T-helper 2 cell (primary cell): ENCODE data around the gene HSD17B12.

ENCODE experiments used
- DNase-seq, 5 experiments: peaks; one replicate each; pipeline versions ENCODE4 v3.0.0 to v3.0.0-alpha.2; 2012 to 2022

The HSD17B12 gene

GRCh38 chr11:43810929-43811596 is 130.5 kb downstream of the HSD17B12 start:
- no peak for DNase-seq

GRCh38 chr11:43812471-43812870 is 131.9 kb downstream of the HSD17B12 start:
- DNase-seq, result no peak

GRCh38 chr11:43818220-43818619 is 137.7 kb downstream of the HSD17B12 start:
- DNase-seq, result no peak

DNA sequence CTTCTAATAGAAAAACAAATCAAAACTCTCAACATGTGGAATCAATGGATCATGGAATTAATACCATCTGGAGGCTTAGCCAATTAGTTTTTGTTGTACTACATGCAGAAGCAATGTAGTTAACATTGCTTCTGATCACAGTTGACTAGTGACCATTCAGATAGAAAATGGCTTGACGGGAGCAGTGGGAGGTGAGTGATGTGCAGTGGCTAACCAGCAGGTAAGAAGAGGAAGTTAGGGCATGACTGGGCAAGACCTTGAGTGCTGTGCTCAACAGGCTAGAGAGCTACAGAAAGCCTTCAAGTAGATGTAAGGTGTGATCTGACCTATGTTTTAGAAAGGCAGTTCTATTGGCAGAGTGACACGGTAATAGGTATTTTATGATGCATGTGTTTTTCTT is 139.4 kb downstream of the HSD17B12 start:
- no peak for DNase-seq

DNA sequence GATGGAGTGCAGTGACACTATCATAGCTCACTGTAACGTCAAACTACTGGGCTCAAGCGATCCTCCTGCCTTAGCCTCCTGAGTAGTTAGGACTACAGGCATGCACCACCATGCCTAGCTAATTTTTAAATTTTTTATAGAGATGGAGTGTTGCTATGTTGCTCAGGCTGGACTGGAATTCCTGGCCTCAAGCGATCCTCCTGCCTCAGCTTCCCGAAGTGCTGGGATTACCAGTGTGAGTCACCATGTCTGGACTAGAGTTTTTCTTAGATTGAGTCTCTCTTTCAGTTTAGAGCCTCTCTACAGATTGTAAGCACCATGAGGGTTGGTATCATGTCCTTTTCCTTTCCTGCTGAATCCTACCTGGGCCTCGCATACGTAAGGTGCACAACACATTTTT is 142.8 kb downstream of the HSD17B12 start:
- no peak for DNase-seq

DNA sequence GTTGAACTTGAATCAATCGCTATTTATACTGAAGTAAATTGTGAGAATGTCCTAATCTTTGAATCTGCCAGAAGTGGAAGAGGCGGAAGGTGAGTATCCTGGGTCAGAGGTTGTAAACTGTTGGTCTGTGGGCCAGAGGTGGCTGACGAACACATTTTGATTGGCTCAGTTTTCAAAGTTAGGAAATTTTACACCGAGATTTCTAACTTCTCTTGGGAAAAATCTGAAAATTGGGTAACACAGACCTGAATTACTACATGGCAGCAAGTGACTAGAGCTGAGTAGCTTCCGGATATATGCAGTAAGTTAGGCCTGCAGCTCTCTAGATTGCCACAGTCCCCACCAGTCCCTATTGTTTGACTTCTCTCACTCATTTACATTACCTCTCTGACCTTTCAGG is 143.3 kb downstream of the HSD17B12 start:
- no peak for DNase-seq

DNA sequence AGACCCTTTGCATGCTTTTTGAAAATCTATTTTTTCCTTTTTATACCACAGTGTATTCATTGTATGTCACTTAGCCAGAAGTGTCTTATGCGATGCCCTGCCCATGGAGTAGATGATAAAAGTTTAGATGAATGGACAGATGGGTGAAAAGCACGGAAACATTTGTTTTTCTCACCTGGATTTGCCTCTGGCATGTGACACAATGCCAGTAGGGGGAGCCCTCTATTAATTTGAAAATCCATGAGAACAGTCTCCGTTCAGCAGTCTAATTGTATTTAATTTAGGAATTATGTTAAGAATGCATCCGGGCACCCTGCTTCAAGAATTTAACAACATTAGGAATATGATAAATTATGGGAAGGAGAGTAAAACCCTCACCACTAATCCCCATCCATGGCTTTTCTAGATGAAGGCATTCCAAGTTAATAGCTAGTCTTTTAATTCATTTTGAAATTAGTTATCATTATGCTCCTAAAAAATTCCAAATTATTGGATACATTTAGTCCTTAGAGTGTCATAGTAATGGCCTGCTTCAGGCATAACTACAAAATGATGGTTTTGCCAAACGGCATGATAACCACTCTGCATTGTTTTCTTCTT is 144.8 kb downstream of the HSD17B12 start:
- peak in 1 of 5 experiments; percentile 16 for DNase-seq

DNA sequence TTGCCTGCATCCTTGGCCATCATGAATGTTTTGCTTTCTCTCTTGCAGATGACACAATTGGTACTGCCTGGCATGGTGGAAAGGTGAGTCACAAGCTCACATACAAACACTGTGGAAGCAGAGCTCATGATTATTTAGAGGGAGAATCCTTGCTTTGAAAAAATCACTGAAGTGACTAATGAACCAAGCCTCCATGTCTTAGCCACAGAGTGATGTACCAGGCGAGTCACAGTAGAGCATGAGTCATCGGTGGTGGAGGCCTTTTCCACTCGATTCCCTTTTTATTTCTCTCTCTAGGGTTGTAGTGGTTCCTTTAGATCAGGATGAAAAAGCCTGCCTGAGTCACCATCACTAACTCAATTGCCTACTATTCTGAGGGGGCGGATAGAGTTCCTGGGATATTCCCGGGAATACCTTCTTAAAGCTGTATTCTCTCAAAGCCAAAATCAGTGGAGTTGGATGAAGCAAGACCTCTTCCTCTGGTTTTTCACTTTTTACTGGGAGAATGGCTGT is 150.4 kb downstream of the HSD17B12 start:
- DNase-seq, result peak in 2 of 5 experiments; percentile 31 to 32

DNA sequence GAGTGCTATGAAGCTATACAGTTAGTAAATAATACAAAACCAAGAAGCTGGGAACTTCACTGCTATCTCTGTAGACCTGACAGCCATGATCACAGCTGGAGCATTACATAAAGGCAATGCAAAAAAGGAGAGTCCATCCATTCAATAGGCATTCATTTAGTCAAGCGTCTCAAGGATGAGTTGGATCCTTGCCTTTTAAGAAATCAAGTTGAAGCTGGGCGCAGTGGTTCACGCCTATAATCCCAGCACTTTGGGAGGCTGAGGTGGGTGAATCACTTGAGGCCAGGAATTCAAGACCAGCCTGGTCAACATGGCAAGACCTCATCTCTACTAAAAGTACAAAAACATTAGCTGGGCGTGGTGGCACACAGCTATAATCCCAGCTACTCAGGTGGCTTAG is 152.0 kb downstream of the HSD17B12 start:
- no peak for DNase-seq

GRCh38 chr11:43833657-43834073 is 153.1 kb downstream of the HSD17B12 start:
- DNase-seq, result no peak

DNA sequence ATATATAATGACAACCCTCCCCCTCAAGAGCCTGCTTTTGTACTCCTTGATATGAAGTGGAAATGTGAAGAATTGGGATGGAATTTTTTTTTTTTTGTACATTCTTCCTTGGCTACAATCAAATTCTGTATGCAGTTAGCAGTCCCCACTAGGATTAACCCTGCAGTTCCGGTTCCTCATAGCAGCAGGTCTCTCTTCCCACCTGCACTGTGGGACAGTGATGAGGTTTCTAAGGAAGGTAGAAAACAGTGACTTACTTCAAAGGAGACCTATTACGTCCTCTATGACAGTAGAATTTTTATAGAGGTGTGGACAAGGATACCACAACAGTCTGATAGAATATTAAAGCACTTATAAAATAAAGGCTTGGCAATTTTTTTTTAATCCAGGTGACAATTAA is 153.7 kb downstream of the HSD17B12 start:
- DNase-seq, result no peak

GRCh38 chr11:43835104-43835503 is 154.6 kb downstream of the HSD17B12 start:
- DNase-seq, result no peak

GRCh38 chr11:43837879-43838278 is 157.3 kb downstream of the HSD17B12 start:
- DNase-seq, result no peak

GRCh38 chr11:43842021-43842420 is 161.5 kb downstream of the HSD17B12 start:
- DNase-seq, result no peak

GRCh38 chr11:43845816-43846215 is 165.3 kb downstream of the HSD17B12 start:
- DNase-seq, result no peak

DNA sequence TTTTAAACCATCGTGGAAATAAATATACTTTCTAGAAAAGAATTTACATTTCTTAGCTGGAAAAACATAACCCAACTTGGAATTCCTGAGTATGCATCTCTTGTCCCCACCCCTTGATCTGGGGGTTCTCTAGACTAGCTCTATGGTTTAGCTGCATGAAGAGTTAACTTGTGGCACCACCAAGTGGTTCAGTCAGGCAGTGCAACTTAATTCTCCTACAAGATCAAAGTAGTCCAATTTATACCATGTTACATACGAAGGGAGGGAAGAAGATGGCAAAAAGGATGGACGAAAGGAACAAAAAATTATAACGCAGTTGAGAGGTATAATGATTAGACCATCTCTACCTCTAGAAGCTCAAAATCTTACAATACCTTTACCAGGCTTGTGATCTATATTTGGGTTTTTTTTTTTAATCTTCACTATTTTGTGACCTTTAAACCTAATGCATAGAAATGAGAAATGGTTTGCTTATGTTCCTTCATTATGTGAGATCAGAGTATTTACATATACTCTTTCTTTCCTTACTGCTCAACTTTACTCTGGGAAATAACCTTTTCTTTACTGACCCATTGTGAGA is 171.6 kb downstream of the HSD17B12 start:
- DNase-seq, result peak in 3 of 5 experiments; percentile 16 to 58 (median 54)

DNA sequence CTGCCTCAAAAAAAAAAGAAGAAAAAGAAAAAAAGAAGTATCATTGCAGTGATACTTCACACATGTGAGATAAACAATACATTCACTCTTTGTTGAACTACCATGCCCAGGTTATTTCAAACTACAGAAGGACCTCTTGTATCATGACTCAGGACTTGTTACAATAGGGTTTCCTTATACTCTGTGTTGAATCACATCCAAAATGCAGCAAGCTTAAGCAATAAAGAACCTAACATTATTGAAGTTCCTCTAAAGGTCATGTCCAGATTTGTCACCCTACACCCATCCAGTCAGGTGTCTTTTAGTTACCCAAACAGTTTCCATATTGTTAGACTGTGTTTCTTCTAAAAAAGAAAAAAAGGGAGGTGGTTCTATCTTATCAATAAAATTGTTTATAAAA is 173.2 kb downstream of the HSD17B12 start:
- DNase-seq, result no peak

DNA sequence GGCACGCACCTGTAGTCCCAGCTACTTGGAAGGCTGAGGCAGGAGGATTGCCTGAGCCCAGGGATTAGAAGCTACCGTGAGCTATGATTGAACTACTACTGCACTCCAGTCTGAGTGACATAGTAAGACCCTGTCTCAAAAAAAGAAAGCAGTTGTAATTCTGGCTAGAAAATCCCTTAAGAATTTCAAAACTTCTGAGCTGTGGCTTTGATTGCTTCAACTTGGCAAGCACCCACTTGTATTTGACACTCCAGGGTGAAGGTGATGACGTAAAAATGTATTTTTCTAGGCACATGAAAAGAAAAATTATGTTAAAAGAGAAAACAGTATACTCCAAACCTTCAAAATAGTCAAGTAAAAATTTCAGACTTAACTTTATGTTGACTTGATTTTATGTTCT is 176.5 kb downstream of the HSD17B12 start:
- no peak for DNase-seq

GRCh38 chr11:43861141-43861540 is 180.6 kb downstream of the HSD17B12 start:
- no peak for DNase-seq

DNA sequence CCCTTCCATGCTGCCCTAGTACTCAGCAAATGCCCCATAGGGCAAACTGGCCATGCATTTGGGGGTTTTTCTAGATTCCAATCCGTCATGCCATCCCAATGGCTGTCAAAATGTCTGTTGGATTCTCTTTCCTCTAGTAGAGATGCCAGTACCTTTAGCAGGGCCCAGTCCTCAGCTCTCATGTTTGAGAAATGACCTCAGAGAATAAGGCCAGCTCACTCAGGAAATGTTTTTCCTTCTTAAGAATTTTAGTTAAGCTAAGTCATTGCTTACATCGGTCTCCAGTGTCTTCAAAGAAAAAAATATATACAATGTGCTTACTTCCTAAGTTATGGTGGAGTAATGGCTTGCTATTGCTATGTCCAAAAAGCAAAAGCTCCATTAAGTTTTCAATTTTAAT is 186.0 kb downstream of the HSD17B12 start:
- DNase-seq, result no peak

- no peak for DNase-seq
Observed at GRCh38 chr11:43866969-43867368, 186.4 kb downstream of the HSD17B12 start.

GRCh38 chr11:43868852-43869567 is 188.5 kb downstream of the HSD17B12 start:
- DNase-seq, result peak in 2 of 5 experiments; percentile 62 to 94

DNA sequence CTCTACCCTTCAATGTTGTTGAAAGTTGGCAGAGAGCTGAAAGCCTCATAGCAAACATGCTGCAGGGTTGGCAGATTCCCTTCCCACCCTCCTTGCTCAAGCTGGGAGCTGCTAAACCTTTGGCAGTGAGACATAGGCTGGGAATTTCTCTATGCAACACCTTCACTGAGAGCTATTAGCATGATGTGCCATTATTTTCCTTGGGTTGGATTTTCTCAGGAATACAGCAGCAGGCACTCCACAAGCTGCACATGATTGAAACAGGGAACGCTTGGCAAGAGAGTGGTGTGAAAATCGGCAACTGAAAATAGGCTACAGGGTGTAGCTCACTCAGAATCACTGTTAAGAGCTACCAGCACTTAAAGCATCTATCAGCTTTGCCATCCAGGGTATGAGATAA is 190.5 kb downstream of the HSD17B12 start:
- no peak for DNase-seq
